ENCODE data around the gene SPOCD1.

Gene SPOCD1

DNA sequence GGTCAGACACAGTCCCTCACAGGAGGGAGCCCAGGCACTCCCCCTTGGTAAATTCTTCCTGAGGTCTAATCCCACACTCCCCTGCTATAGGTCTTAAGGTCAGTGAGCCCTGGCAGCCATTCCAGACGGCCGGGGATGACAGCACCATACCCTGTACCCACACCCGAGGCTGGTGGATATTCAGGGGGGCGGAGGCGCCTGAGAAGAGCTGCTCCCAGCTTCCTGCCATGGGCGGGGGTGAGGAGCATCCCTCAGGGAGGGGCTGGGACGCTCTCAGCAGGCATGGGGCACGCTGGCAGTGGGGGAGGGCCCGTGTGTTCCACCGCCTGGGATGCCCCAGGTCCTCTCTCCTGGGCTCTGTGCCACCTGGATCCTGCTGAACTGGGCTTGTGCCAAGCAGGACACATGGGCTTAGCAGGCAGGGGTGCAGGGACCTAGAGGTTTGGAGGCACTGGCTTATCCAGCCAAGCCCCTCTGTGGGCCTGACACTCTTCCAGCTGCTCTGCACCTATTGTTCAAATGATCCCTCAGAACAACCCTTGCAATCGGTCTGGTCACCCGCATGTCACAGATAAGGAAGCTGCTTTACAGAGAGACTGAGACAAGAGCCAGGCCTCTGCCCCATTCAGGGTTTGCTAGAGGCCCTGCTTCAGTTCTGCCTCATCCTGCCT lies 46.0 kb downstream of the SPOCD1 start:
- no peak for DNase-seq

DNA sequence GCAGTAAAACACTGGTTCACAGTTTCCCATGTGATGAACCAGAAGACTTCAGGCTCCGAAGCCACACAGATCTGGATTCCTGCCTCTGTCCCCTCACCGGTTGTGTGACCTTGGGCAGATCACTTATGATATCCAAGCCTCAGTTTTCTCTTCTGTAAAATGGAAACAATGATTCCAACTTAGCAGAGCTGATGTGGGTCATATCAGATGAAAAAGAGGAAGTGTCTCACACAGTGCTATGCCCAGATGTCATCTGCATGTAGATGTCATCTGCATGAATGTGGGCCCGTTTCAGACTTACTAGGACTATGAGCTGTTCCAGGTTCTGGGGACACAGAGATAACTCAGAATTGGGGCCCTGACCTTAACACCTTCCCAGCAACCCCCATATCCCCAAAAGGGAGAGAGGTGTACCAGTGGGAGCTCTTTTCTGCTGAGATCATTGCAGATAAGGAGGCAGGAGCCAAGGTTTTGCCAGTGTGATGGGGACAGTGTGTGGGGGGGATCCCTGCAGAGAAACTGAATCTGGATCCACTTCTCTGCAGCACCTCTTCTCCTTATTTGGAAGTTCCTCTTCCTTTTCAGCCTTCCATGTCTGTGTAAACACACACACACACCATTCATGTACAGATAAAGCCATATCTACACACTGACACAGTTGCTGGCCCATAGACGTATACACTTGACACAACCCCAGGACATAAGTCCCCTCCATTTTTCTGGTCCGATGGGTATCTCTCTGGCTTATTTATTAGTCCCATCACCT lies 46.7 kb downstream of the SPOCD1 start:
- peak; percentile 37 for DNase-seq

DNA sequence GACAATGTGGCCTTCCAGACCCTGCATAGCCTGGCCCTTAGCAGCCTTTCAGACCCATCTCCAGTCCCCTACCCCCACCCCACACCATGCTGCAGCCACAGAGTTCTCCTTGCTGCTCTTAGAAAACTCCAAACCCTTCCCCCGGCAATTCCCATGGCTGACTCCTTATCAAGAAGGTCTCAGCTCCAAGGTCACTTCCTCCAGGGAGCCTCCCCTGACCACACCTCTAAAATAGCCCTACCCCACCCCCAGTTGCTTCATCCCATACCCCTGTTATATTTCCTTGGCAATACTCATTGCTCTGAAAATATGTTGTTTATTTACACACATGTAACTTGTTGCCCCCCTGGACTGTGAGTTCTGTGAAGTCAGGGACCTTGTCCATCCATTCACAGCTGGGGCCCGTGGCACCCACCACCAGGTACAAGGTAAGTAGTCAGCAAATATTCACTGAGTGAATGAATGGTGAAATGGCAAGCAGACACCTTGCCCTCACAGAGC lies 47.4 kb downstream of the SPOCD1 start:
- no peak for DNase-seq

DNA sequence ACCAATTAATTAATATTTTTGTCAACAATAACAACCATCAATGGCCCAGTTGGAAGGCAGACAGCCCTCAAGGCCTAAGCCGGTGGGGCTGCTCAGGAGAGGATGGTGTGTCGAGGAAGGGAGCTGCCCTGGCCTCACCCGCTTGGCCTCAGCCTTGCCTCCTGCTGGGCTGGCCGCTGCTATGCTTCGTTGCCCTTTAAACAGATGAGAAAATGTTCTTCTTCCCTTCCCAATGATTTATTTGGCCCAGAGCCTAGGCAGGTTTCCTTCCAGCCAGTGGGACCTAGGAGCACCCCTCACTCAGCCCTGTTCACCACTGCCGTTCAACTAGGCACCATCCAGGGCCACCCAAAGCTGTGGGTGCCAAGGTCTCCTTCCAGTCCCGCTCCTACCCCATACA lies 48.6 kb downstream of the SPOCD1 start:
- DNase-seq = no peak

DNA sequence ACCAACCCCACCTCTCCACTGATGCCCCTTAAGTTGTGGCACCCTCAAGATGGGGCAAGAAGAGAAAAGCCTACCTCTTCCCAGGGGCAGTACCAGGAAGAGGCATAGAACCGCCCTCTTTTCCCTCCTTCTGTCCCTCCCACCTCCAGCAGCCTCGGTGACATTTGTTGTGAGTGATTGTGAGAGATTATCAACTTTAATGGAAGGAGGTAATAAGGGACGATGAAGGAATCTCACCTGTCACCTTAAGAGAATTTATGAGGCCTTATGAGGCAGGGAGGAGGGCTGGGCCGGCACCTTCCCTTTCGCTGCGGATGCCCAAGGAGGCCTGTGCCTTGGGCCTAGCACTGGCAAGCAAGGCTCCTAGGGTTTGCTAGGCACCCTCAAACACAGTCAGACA lies 50.3 kb downstream of the SPOCD1 start:
- DNase-seq = no peak

DNA sequence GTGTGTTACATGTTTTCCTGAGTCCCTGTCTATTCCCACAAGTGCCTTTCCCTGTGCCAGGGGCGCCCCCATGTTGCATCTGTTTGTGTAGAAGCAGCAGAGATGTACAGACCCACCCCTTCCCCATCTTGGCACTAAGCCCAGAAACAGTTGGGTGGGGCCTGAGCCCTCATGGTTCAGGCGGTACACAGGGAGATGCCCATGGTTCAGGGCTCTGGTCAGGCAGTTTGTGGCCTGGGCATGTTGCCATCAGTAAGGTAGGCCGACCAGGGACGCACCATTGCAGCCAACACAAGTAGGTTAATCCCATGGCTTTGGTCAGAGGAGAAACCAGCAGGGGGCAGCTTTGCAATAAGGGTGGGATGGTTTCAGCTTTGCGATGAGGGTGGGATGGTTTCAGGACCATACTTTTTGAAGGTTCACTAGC lies 50.8 kb downstream of the SPOCD1 start:
- DNase-seq = no peak

- DNase-seq = peak; percentile 23
Observed at GRCh38 chr1:31764312-31765040, 51.3 kb downstream of the SPOCD1 start, which contains the start of gene ADGRB2. TSS of gene ADGRB2 (minus strand) at chr1:31764340. CDS start at chr1:31757221, 7,119 bp downstream.

DNA sequence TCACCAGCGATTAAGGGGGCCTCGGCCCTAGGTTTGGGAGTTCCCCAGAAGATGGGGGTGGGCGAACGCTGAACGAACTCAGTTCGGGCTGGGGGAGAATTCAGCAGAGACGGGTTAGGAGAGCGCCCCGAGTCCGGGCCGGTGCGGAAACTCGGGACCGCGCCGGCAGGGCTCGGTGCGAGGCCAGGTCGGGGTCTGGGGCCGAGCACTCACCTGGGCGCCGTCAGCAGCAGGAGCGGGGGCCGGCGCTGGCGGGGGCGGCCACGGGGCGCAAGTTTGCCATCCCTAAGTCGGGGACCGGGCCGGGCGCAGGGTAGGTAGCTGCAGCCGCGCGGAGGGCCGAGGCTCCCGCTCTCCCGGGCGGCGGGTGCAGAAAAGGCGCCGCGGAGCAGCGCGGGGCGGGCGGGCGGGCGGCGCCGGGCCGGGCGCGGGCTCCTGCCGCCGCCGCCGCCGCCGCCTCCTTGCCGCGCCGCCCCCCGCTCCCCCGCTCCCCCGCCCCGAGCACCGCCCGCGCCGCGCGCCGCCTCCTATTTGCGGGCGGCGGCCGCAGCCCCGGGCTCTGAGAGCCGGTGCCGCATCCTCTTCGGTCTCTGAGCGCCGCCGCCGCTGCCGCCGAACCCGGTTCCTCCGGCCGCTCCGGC lies 52.0 kb downstream of the SPOCD1 start:
- DNase-seq = no peak

GRCh38 chr1:31762726-31763670 lies 52.8 kb downstream of the SPOCD1 start:
- peak; percentile 63 for DNase-seq

DNA sequence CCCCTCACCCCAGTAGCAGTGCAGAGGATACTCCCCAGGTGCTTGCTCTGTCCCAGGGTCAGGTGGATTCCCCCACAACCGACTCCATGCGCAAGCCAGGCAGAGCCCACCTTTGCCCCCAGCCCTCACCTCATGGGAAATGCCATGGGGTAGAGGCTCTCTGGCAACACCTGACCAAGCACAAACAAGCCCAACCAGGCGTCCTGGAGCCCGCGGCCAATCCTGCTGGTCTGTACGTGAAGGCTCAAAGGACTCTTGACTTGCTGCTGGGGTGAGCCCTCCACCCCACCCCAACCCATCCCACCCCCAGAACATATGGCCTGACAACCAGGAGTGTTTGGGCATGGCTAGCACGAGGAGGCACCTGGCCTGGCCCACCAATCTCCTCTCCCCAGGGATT lies 53.5 kb downstream of the SPOCD1 start:
- no peak for DNase-seq

DNA sequence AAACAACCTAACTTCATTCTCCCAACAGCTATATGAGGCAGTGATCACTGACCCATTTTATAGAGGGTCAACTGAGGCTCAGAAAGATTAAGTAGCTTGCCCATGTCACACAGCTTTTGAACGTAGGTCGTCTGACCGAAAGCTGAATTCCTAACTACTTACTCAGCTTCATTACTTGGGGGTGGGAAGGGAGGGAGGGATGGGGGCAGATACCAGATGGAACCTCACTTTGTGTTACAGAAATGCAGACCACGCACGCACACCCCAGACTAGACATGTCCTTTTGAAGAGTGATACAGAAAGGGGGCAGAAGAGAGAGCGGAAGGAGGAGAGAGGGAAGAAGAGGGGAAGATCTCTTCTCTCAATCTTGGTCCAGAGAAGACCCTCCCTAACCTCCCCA lies 53.9 kb downstream of the SPOCD1 start:
- no peak for DNase-seq

GRCh38 chr1:31760471-31761470 lies 55.1 kb downstream of the SPOCD1 start:
- DNase-seq = peak; percentile 61

DNA sequence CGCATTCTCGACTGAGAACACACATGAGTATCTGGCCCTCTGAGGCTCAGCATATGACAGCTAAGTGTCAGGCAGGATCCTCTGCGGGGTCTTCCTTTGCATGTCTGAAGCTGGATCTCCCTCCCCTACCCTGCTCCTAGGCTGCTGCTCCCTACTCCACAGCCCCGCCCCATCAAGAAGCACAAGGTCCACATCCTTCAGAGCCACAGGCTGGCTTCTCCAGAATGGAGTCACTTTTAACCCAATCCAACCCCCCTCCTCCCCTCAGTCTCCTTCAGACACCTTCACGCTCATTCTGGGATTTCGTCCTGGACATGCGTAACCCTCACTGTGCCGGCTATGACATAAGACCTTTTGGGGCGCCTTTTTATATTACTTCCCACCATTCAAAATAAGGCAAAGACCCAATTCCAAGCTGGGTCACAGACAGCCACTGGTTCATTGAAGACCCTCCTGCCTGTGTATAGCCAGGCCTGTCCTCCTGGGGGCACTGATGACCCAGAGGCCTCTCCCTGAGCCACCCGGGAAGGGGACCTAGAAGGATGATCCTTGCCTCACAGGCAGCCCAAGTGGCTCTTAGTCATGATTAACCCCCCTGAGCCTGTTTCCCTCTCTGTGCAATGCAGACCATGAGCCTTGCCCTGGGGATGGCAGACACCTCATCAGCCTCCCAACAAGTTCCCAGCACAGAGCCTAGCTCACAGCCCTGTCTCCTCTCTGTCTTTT lies 56.4 kb downstream of the SPOCD1 start:
- DNase-seq = no peak

DNA sequence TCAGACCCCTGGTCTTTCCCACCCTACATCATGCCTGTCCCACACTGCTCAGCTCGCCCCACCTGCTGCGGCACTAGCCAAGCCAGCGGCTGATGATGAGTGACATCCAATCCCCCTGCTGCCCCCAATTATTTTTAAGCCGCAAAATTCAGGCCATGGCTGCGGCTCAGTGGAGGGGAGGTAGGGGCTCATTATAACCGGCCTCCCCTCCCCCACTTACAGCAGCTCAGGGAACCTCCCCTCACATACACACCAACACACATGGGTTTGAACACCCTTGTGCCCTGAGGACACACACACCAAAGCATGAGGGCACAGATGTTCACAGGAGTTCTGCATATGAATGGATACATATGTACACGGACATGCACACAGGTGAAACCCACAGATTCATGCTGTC lies 57.0 kb downstream of the SPOCD1 start:
- DNase-seq = no peak

DNA sequence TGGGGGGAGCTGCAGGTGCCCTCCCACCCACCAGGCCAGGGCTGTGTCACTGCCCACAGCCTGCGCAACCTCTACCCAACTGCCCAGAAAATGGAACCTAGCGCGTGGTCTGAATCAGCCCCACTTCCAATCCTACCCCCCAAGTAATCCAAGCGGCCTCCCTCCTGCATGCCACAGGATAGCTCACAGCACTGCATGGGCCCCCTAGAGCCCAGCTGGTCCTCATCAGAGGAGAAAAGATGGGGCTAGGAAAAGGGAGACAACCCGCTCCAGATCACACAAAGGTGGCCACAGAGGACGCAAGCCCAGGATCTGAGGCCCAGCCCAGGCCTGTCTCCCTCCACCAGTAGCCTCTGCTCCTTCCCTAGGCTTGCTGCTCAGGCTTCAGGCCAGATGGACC lies 57.8 kb downstream of the SPOCD1 start:
- DNase-seq = no peak

DNA sequence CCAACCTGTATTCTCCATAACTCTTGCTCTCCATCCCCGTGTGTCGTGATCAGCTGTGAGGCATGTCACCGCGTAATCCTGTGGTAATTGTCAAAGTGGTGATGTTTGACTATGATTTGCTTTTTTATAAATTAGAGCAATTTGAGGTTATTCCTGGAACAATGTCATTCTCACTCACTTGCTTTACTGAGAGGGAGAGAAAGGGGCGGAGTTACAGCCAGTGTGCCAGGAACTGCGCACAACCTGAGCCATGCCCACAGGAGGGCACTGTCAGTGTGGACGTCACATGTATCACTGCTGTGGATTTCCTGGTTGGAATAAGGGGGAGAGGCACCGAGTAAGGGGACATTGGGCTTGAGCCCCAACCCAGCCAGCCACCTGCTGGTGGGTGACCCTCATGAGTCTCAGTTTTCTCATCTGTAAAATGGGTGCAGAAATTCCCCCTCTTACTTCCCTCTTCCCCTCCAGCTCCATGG lies 58.6 kb downstream of the SPOCD1 start:
- DNase-seq = no peak

DNA sequence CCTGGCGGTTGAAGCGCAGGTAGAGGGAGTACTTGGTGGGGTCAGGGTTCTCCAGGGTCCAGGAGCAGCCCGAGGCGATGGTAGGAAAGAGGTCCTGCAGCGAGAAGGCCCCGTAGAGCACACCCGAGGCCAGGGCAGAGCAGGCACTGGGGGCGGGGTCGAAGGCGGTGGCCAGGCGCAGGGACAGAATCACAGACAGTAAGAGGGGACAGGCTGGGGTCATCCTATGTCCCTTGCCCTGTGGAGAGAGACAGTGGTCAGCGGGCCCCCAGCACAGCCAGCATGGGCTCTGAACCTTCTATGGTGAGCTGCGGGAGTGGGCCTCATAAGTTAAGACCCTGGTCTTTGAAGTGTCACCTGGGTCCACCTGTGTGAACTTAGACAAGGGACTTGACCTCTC lies 59.2 kb downstream of the SPOCD1 start:
- no peak for DNase-seq

DNA sequence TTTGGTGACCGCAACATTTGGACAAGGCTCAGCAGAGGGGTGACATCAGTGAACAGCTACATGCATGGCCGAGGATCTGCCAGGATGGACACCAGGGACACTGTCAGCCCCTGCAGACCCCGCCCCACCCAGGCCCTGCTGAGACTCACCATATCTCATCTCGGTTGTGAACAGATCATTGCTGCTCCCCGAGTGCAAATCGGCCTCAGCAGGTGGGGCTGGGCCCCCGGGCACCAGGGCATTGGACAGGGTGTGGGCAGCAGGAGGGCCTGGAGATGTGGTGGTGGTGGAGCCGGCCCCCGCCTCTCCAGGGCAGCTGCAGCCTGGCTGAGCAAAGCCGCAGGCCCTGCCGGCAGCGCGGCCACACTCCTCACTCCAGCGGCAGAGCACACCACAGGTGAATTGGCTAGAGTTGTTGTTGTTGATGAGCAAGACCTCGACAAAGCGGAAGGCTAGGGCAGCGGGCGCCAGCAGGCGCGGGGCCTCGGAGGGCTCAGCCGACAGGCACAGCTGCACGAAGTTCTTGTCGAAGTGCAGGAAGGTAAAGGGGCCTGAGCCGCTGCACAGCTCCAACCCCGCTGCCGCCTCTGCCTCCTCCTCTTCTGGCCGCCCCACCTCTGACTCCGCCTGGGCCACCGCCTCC lies 59.9 kb downstream of the SPOCD1 start:
- no peak for DNase-seq

GRCh38 chr1:31755197-31755611 lies 60.6 kb downstream of the SPOCD1 start:
- DNase-seq = no peak

Measured in stimulated activated CD4-positive, alpha-beta T cell treated with anti-CD3 and anti-CD28 coated beads, Interleukin-4, amount 100 ng/mL, for 24 hours (primary cell).